OCI-LY7 (cell line): Measurements from ENCODE around the gene RAB31. TPM values are rescaled to one million over a fixed set of nuclear protein-coding genes. Genes with fewer than 3 reads are reported as not detected.

Source experiments
- BruUV-seq: library from RNA; stranded (reverse); fragments of 400-500 nt; replicated peaks from 2 replicates; lab custom pipeline; 2021; lab: Mats Ljungman, UMichigan
- CTCF ChIA-PET: fragments of 300-600 bp; sonication (Branson Sonifier 250); formaldehyde crosslinking; loops from one replicate; lab custom pipeline; 2022; ENCODE audit warnings: antibody characterized with exemption; ENCODE audit not compliant: unreplicated experiment; lab: Charles Lee
- POLR2A ChIA-PET: fragments of 300-600 bp; sonication (Branson Sonifier 250); formaldehyde crosslinking; loops from one replicate; lab custom pipeline; 2022; ENCODE audit warnings: antibody characterized with exemption; lab: Charles Lee
- DNase-seq: peaks from one replicate; pipeline ENCODE4 v3.0.0-alpha.2; 2015; ENCODE audit warnings: low spot score
- H2AFZ ChIP-seq: fragments of 200-600 bp; sonication (generic), shearing (Covaris generic); 2 replicates; pipeline ENCODE4 v1.6.1; 2014; ENCODE audit warnings: mild to moderate bottlenecking, antibody characterized with exemption, low read length, moderate library complexity
- H3K27ac ChIP-seq: fragments of 200-600 bp; sonication (generic); 2 replicates; pipeline ENCODE4 v1.5.1; 2014; ENCODE audit warnings: mixed run types, low read depth, mild to moderate bottlenecking, moderate library complexity, low read length, inconsistent platforms; ENCODE audit not compliant: poor library complexity, severe bottlenecking
- H3K36me3 ChIP-seq: fragments of 200-600 bp; sonication (generic); 2 replicates; pipeline ENCODE4 v1.6.1; 2014; ENCODE audit warnings: mild to moderate bottlenecking, antibody characterized with exemption, low read length, moderate library complexity, mixed read lengths; ENCODE audit not compliant: insufficient read depth
- H3K4me1 ChIP-seq: fragments of 200-600 bp; sonication (generic); 2 replicates; pipeline ENCODE4 v1.5.1; 2014; ENCODE audit warnings: mild to moderate bottlenecking, low read length; ENCODE audit not compliant: insufficient read depth, poor library complexity, severe bottlenecking
- H3K4me2 ChIP-seq: fragments of 200-600 bp; sonication (generic); 2 replicates; pipeline ENCODE4 v1.6.1; 2014; ENCODE audit warnings: mild to moderate bottlenecking, low read length
- H3K4me3 ChIP-seq: fragments of 200-600 bp; sonication (generic); 2 replicates; pipeline ENCODE4 v1.5.1; 2014; ENCODE audit warnings: mild to moderate bottlenecking, low read depth, low read length; ENCODE audit not compliant: poor library complexity, severe bottlenecking
- H3K79me2 ChIP-seq: fragments of 200-600 bp; sonication (generic); 2 replicates; pipeline ENCODE4 v1.6.1; 2016; ENCODE audit warnings: low read depth, mild to moderate bottlenecking, low read length, moderate library complexity, mixed read lengths; ENCODE audit not compliant: insufficient read depth
- H3K9me2 ChIP-seq: fragments of 200-600 bp; sonication (generic); 2 replicates; pipeline ENCODE4 v1.6.1; 2016; ENCODE audit warnings: mild to moderate bottlenecking, low read length, mixed read lengths; ENCODE audit not compliant: insufficient read depth
- H3K9me3 ChIP-seq: fragments of 200-600 bp; sonication (generic); 2 replicates; pipeline ENCODE4 v1.6.1; 2014; ENCODE audit warnings: mild to moderate bottlenecking, mixed run types, low read length, mixed read lengths
- H4K20me1 ChIP-seq: fragments of 200-600 bp; sonication (generic); 2 replicates; pipeline ENCODE4 v1.6.1; 2014; ENCODE audit warnings: mild to moderate bottlenecking, antibody characterized with exemption, low read length, moderate library complexity, mixed read lengths; ENCODE audit not compliant: insufficient read depth
- CTCF ChIP-seq: fragments of 200-600 bp; sonication (generic); conservative IDR thresholded peaks from 2 replicates; pipeline ENCODE4 v1.5.1; 2014; ENCODE audit warnings: mild to moderate bottlenecking, antibody characterized with exemption, low read length, moderate library complexity, mixed read lengths
- EZH2phosphoT487 ChIP-seq: fragments of 200-600 bp; sonication (generic); IDR thresholded peaks from 2 replicates; pipeline ENCODE4 v1.6.1; 2018; ENCODE audit warnings: low read depth, borderline replicate concordance, mild to moderate bottlenecking, mixed run types, antibody characterized with exemption, low read length, moderate library complexity, mixed read lengths
- intact Hi-C: fragments of 100-400 bp; cut with micrococcal nuclease; formaldehyde crosslinking; loops from one replicate; pipeline ENCODE4 v1.10.0; 2022; ENCODE audit not compliant: unreplicated experiment
- total RNA-seq, 2 experiments: library from RNA; depleted of rRNA in 1 of 2; stranded (reverse); fragments of >200 nt in 1 of 2; shearing (Covaris generic) in 1 of 2; gene quantifications; 2 replicates each; pipeline ENCODE4 v1.2.3, GENCODE V29; 2014 to 2022

The RAB31 gene
- total RNA-seq, 2 experiments from 2014 or later = not detected

- no peak for TF ChIP-seq CTCF
- TF ChIP-seq EZH2phosphoT487 = no peak
- H4K20me1 ChIP-seq = no peaks in the 10 kb centered on the region
- H3K4me3 ChIP-seq = no peak overlapping the region
- H3K27ac ChIP-seq = no peak overlapping the region
- BruUV-seq = no TSS peak
- H3K4me1 ChIP-seq = no peaks in the 10 kb centered on the region
- no peaks in the 10 kb centered on the region for H3K9me3 ChIP-seq
- H3K36me3 ChIP-seq = no peaks in the 10 kb centered on the region
- H3K9me2 ChIP-seq = no peaks in the 10 kb centered on the region
- no peak overlapping the region for H3K4me2 ChIP-seq
- H3K79me2 ChIP-seq = no peaks in the 10 kb centered on the region
- intact Hi-C loops = no loop called here
- no peak for DNase-seq
- POLR2A ChIA-PET = no interaction called here
- no peak overlapping the region for H2AFZ ChIP-seq
- CTCF ChIA-PET = no interaction called here
Measured at GRCh38 chr18:9839853-9840252, 131.8 kb downstream of the RAB31 start.

GRCh38 chr18:9841752-9842151, 133.7 kb downstream of the RAB31 start:
- Histone ChIP-seq H3K9me3 (no peaks in the 10 kb centered on the region), H3K4me2 (no peak overlapping the region), H3K9me2 (no peaks in the 10 kb centered on the region), H2AFZ (no peak overlapping the region), H3K79me2 (no peaks in the 10 kb centered on the region), H3K4me3 (no peak overlapping the region), H3K27ac (no peak overlapping the region), H3K36me3 (no peaks in the 10 kb centered on the region), H4K20me1 (no peaks in the 10 kb centered on the region), H3K4me1 (no peaks in the 10 kb centered on the region)
- POLR2A ChIA-PET = no interaction called here
- DNase-seq = no peak
- intact Hi-C loops = no loop called here
- TF ChIP-seq CTCF (no peak), EZH2phosphoT487 (no peak)
- no TSS peak for BruUV-seq
- CTCF ChIA-PET = no interaction called here

GRCh38 chr18:9842448-9842847, 134.3 kb downstream of the RAB31 start:
- no peak overlapping the region for H2AFZ ChIP-seq
- no peaks in the 10 kb centered on the region for H3K9me2 ChIP-seq
- CTCF ChIA-PET = no interaction called here
- H3K9me3 ChIP-seq = no peaks in the 10 kb centered on the region
- TF ChIP-seq EZH2phosphoT487 (no peak), CTCF (no peak)
- no peaks in the 10 kb centered on the region for H3K79me2 ChIP-seq
- no TSS peak for BruUV-seq
- POLR2A ChIA-PET = no interaction called here
- H3K4me2 ChIP-seq = no peak overlapping the region
- no peak overlapping the region for H3K27ac ChIP-seq
- DNase-seq = no peak
- H3K4me1 ChIP-seq = no peaks in the 10 kb centered on the region
- intact Hi-C loops = no loop called here
- H3K4me3 ChIP-seq = no peak overlapping the region
- H3K36me3 ChIP-seq = no peaks in the 10 kb centered on the region
- no peaks in the 10 kb centered on the region for H4K20me1 ChIP-seq
